Adrenal gland (tissue), 5 donors: ENCODE results near the gene MBNL1.

ENCODE experiments used
- CTCF ChIP-seq, 6 experiments: fragments of 450-650 bp in 4 of 6; fragments of 200-600 bp in 2 of 6; sonication (generic) in 1 of 6; IDR thresholded peaks; 1 replicate in 5 of 6; 2 replicates in 1 of 6; pipeline versions ENCODE4 v1.5.1 to v1.8.0; 2016 to 2021; ENCODE audit warnings: antibody characterized with exemption in 6 of 6, mild to moderate bottlenecking in 2 of 6, moderate library complexity in 1 of 6
- POLR2A ChIP-seq, 2 donors: fragments of 450-650 bp; IDR thresholded peaks; one replicate each; pipeline ENCODE4 v1.6.1; 2017; ENCODE audit warnings: antibody characterized with exemption in 2 of 2, mild to moderate bottlenecking in 2 of 2, moderate library complexity in 1 of 2
- donor health status: DM: no; HTN: no; CAD: no.

DNA sequence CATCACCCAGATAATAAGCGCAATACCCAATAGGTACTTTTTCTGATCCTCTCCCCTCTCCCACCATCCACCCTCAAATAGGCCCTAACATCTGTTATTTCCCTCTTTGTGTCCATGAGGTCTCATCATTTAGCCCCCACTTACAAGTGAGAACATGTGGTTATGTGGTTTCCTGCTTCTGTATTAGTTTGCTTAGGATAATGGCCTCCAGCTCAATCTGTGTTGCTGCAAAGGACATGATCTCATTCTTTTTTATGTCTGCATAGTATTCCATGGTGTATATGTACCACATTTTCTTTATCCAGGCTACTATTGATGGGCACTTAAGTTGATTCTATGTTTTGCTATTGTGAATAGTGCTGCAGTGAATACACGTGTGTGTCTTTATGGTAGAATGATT is 165.4 kb downstream of the MBNL1 start:
- no peak for TF ChIP-seq CTCF (IDR thresholded peaks at IDR 0.05)
- TF ChIP-seq POLR2A (IDR thresholded peaks at IDR 0.05): no peak
